ENCODE measurements around the gene CDC42BPA. TPM values are rescaled to one million over a fixed set of nuclear protein-coding genes. Genes with fewer than 3 reads are reported as not detected.
"Not testable (repeated sequence)": the region's sequence is repeated elsewhere in the genome, so short reads cannot be mapped to it uniquely, and the experiment has no call there.

CDC42BPA gene
- total and polyA plus RNA-seq, 8 donors = 6.2 to 198 (median 64.5) TPM

- H3K36me3 ChIP-seq = no peaks in the 10 kb centered on the region
- peak overlapping the region; percentile 5 to 81 (median 77) for H3K27ac ChIP-seq
- peak; percentile 36 to 48 for DNase-seq
- peaks cover 5 to 19% (median 13%) of the 10 kb centered on the region in 4 donors for H3K4me1 ChIP-seq
- no peak for TF ChIP-seq POLR2AphosphoS5 (IDR thresholded peaks at IDR 0.05)
- TF ChIP-seq, protein P1, sequence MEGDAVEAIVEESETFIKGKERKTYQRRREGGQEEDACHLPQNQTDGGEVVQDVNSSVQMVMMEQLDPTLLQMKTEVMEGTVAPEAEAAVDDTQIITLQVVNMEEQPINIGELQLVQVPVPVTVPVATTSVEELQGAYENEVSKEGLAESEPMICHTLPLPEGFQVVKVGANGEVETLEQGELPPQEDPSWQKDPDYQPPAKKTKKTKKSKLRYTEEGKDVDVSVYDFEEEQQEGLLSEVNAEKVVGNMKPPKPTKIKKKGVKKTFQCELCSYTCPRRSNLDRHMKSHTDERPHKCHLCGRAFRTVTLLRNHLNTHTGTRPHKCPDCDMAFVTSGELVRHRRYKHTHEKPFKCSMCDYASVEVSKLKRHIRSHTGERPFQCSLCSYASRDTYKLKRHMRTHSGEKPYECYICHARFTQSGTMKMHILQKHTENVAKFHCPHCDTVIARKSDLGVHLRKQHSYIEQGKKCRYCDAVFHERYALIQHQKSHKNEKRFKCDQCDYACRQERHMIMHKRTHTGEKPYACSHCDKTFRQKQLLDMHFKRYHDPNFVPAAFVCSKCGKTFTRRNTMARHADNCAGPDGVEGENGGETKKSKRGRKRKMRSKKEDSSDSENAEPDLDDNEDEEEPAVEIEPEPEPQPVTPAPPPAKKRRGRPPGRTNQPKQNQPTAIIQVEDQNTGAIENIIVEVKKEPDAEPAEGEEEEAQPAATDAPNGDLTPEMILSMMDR (IDR thresholded peaks at IDR 0.05) = peak in 1 of 7 experiments; percentile 8
- H3K27me3 ChIP-seq = no peaks in the 10 kb centered on the region
- intact Hi-C loops (cut with DNase I; ENCODE audit: low total_unique reads) = no loop called here
- H3K4me3 ChIP-seq = no peak overlapping the region
- no peaks in the 10 kb centered on the region for H3K9me3 ChIP-seq
- WGBS, 5 donors = 64 to 71% (median 69%) methylated on average over 7 of the region's 7 CpGs
Measured at GRCh38 chr1:227356620-227357146, 38.4 kb upstream of the CDC42BPA start.

DNA sequence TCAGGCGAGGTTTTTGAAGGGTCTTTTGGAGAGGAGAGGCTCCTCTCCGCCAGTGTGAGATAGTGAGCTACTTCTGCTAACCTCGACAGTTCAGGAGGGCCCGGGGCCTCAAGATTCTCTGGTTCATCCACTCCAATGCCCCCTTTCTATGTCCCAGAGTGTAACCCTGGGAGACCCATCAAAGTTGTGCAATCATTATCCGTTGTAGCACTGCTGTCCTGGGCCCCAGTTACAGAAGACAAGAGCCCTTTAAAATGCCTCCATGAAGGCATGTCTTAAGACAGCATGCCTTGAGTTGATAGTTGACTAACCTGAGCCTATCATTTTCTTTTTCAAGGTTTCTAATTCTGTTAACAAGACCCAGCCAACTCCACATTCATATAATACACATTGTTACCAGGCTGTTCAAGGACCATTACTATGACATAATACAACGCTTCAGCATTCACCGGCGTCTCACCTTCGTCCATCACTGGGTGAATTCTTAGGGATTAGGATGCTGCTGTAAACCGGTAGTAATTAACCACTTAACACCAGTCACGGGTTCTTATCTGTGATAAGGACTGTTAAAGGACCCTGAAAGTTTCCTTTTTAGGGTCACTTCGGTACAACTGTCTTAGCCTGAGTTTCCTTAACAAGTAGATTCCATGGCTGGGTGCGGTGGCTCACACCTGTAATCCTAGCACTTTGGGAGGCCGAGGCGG lies 37.4 kb upstream of the CDC42BPA start:
- no peaks in the 10 kb centered on the region for H3K9me3 ChIP-seq
- intact Hi-C loops (cut with DNase I; ENCODE audit: low total_unique reads) = no loop called here
- peaks cover 5 to 22% (median 13%) of the 10 kb centered on the region in 4 donors for H3K4me1 ChIP-seq
- no peak for DNase-seq
- no peak overlapping the region for H3K27ac ChIP-seq
- H3K27me3 ChIP-seq = no peaks in the 10 kb centered on the region
- no peak overlapping the region for H3K4me3 ChIP-seq
- H3K36me3 ChIP-seq = no peaks in the 10 kb centered on the region
- WGBS, 5 donors = 87 to 94% (median 92%) methylated on average over 15 of the region's 15 CpGs
- no peak for TF ChIP-seq POLR2AphosphoS5 (IDR thresholded peaks at IDR 0.05)
- TF ChIP-seq, protein P1 (IDR thresholded peaks at IDR 0.05) = no peak

GRCh38 chr1:227353186-227353585 lies 34.9 kb upstream of the CDC42BPA start:
- no peak for DNase-seq
- no peak overlapping the region for H3K27ac ChIP-seq
- TF ChIP-seq, protein P1 (IDR thresholded peaks at IDR 0.05) = no peak
- no peak for TF ChIP-seq EP300 (IDR thresholded peaks at IDR 0.05)
- TF ChIP-seq POLR2A (IDR thresholded peaks at IDR 0.05) = no peak
- TF ChIP-seq POLR2AphosphoS5 (IDR thresholded peaks at IDR 0.05) = no peak
- H3K4me1 ChIP-seq = peaks cover 5 to 22% (median 13%) of the 10 kb centered on the region in 4 donors
- intact Hi-C loops (cut with DNase I; ENCODE audit: low total_unique reads) = no loop called here
- H3K4me3 ChIP-seq = no peak overlapping the region
- H3K27me3 ChIP-seq = no peaks in the 10 kb centered on the region
- WGBS, 5 donors = 71 to 89% (median 86%) methylated on average over 4 of the region's 4 CpGs
- H3K9me3 ChIP-seq = no peaks in the 10 kb centered on the region
- H3K36me3 ChIP-seq = no peaks in the 10 kb centered on the region

DNA sequence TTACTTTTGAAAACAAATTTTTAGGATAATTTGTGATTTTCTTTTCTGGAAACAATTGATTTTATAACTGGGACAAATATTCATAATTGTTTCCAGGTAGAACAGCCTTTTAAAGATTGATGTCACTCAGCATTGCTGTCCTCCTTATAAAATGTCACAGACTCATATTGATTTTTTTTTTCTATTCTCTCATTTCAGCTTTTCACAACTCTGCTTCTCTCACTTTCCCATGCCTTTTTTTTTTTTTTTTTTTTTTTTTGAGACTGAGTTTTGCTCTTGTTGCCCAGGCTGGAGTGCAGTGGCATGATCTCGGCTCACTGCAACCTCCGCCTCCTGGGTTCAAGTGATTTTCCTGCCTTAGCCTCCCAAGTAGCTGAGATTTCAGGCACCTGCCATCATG lies 33.9 kb upstream of the CDC42BPA start:
- H3K27ac ChIP-seq; DNase-seq; H3K27me3 ChIP-seq; H3K36me3 ChIP-seq; intact Hi-C loops (cut with DNase I; ENCODE audit: low total_unique reads); H3K4me3 ChIP-seq; H3K9me3 ChIP-seq: not testable (repeated sequence)
- WGBS, 5 donors = 80 to 100% (median 97%) methylated on average over 2 of the region's 2 CpGs
- H3K4me1 ChIP-seq = peaks cover 0 to 14% (median 5%) of the 10 kb centered on the region in 4 donors

DNA sequence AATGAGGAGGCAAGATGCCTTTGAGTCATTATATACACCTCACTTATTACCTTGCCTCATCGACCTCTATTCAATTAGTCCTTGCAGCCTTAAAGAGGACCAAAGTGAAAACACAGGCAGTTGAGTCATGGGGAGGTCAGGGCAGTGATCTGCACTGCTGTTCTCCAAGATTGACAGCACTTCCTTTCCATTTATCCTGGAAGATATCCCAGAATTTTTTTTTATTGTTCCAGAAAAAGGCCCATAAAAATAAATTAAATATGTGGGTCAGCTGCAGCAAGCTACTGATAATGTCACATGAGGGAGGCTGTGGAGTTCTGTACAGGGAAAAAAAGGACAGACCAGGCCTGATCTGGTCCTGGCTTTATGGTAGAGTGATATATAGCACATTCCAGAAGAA lies 33.2 kb upstream of the CDC42BPA start:
- WGBS, 5 donors = 0 to 33% (median 0%) methylated on average over 1 of the region's 1 CpG
- Histone ChIP-seq H3K27ac (no peak overlapping the region), H3K4me1 (peaks cover 0 to 7% (median 1%) of the 10 kb centered on the region in 4 donors), H3K27me3 (no peaks in the 10 kb centered on the region), H3K4me3 (no peak overlapping the region), H3K9me3 (no peaks in the 10 kb centered on the region), H3K36me3 (no peaks in the 10 kb centered on the region)
- TF ChIP-seq POLR2A (IDR thresholded peaks at IDR 0.05) = no peak
- DNase-seq = no peak
- intact Hi-C loops (cut with DNase I; ENCODE audit: low total_unique reads) = no loop called here

All from stomach (tissue), 9 donors.